GM12874 (cell line): ENCODE data around the gene UTF1.

Experiments
- TF ChIP-seq, protein P1 (sequence below): IDR thresholded peaks from 2 replicates; pipeline ENCODE4 v1.5.1; 2011; ENCODE audit warnings: low read depth, mild to moderate bottlenecking, control low read depth, low read length, moderate library complexity; ENCODE audit not compliant: insufficient read depth

Gene UTF1

GRCh38 chr10:133217800-133218589 lies 12.0 kb upstream of the UTF1 start:
- TF ChIP-seq, protein P1, sequence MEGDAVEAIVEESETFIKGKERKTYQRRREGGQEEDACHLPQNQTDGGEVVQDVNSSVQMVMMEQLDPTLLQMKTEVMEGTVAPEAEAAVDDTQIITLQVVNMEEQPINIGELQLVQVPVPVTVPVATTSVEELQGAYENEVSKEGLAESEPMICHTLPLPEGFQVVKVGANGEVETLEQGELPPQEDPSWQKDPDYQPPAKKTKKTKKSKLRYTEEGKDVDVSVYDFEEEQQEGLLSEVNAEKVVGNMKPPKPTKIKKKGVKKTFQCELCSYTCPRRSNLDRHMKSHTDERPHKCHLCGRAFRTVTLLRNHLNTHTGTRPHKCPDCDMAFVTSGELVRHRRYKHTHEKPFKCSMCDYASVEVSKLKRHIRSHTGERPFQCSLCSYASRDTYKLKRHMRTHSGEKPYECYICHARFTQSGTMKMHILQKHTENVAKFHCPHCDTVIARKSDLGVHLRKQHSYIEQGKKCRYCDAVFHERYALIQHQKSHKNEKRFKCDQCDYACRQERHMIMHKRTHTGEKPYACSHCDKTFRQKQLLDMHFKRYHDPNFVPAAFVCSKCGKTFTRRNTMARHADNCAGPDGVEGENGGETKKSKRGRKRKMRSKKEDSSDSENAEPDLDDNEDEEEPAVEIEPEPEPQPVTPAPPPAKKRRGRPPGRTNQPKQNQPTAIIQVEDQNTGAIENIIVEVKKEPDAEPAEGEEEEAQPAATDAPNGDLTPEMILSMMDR = no peak

- TF ChIP-seq, protein P1 = no peak
Measured at GRCh38 chr10:133218891-133219290, 11.1 kb upstream of the UTF1 start.

DNA sequence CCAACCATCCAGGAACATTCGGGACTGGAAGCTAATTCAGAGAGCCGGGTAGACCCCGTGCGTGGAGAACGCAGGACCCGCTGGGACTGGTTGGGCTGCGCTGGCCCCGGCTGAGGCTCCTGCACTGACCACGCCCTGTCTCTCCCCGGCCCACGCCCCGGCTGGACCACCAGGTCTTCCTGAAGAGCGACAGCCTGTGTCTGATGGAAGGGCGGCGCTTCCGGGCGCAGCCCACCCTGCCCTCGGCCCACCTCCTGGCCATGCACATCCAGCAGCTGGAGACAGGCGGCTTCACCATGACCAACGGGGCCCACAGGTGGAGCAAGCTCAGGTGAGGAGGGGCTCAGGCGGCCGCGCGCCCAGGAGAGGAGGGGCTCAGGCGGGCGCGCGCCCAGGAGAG lies 10.2 kb upstream of the UTF1 start:
- TF ChIP-seq, protein P1 = no peak

DNA sequence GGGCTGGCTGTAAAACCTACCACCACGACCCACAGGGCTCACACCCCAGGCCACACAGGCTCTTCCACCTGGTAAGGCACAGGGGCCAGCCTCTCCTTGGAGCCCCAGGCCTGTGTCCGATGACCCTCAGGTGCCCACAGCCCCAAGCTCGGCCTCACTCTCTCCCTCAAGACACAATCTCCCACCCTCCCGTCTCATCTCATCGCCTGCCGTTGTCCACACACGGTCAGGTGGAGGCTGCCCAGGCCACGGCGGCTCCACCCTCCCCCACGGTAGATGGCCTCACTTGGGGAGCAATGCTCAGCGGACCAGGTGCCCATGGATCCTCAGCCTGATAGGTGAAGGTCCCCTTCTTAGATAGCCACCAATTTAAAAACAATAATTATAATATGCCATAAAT lies 8.7 kb upstream of the UTF1 start:
- TF ChIP-seq, protein P1 = no peak

DNA sequence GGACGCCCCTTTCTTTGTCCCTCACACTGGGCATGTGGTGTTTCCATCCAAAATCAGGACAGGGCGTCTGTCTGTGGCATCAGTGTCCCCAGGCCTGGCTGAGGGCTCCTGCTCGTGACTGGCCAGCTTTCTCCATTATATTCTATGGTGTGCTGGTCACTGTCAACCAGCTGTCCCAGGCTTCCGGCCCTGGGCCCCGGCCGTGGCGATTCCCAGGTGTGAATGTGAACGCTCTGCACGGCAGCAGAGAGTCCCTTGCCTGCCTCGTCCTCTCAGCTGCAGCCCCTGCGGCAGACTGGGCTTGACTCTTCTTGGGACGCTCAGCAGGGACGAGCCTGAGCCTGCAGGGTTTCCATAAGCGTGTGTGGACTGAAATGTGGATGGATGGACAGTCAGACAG lies 5.9 kb upstream of the UTF1 start:
- TF ChIP-seq, protein P1 = no peak

DNA sequence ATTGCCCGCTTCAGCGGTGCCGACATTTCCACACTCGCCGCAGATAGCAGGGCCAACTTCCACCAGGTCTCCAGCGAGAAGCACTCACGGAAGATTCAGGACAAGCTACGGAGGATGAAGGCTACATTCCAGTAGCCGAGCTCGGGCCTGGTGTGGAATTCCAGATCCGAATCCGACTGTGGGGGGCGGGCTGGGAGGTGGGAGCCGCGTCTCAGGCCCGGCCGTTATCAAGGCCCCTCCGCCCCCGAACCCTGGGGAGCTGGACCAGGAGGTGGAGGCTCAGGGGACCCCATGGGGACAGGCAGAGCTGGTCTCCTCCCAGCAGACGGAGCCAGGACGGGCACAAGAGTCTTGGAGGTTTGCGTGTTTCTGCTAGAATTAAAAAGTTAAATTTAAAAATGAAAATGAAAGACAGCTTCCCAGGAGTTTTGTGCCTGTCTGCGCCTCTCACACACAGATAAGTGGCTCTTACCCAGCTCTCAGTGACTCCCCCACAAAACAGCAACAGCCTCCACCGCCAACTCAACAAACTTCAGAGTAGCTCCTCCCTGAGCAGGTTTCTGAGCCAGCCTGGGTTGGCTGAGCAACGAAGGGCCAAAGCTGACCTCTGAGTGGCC lies 5.2 kb upstream of the UTF1 start:
- TF ChIP-seq, protein P1 = no peak

DNA sequence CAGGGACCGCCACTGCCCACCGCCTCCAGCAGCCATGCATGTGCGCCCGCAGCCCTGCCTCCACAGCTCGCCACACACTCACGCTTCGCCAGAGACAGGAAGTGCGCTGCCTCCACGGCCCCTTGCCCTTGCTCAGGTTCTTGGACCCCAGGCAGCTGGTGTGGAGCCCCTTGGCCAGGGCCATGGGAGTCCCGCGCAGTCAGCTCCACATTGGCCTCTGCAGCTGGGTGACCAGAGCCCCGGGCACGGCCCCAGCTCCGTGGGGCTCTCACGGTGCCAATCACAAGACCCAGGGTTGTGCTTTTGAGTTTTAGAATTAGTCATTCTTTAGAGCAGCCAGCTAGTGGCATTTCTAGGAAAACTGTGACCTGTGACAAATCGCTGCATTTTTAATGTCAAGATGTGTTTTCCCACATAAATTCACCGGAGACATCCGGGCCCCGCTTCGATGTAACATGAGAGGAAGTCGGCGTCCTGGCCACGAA lies 4.3 kb upstream of the UTF1 start:
- TF ChIP-seq, protein P1 = no peak
